Fibroblast of the aortic adventitia (primary cell): ENCODE results near the gene GCNT1. TPM values are rescaled to one million over a fixed set of nuclear protein-coding genes. Genes with fewer than 3 reads are reported as not detected.

Experiments
- DNase-seq: peaks from one replicate; pipeline ENCODE4 v3.0.0-alpha.2; 2010; ENCODE audit warnings: low read depth
- H3K4me3 ChIP-seq: 2 replicates; pipeline ENCODE4 v1.5.1; 2011; ENCODE audit warnings: low read depth, mild to moderate bottlenecking, control low read depth, low read length, moderate library complexity
- total RNA-seq: library from RNA; depleted of rRNA; stranded (reverse); fragments of >200 nt; gene quantifications from 2 replicates; pipeline ENCODE4 v1.2.3, GENCODE V29; 2012; ENCODE audit warnings: low replicate concordance
- TF ChIP-seq, protein P1 (sequence below): IDR thresholded peaks from 2 replicates; pipeline ENCODE4 v1.5.1; 2011; ENCODE audit warnings: mild to moderate bottlenecking, low read length, control low read depth, inconsistent platforms; ENCODE audit not compliant: insufficient read depth

Gene GCNT1
- total RNA-seq, 1 donor, result 18.0 TPM

DNA sequence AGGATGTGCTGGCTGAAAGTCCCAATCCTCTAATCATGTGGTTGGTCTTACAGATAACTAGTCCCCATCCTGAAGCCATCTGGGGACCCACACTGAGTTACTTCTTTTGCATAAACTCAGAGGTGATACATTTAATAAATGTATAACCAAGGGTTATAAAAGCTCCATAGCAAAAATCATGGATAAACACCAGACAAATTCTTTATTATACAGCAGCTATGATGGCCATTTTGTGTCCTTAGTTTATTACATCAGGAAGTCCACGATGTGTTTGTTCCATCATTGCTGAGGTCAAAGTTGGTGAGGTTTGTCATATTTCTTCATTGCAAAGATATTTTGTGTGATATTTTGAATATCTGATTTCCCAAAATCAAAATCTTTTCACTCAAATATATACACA lies 80.2 kb downstream of the GCNT1 start:
- TF ChIP-seq, protein P1, sequence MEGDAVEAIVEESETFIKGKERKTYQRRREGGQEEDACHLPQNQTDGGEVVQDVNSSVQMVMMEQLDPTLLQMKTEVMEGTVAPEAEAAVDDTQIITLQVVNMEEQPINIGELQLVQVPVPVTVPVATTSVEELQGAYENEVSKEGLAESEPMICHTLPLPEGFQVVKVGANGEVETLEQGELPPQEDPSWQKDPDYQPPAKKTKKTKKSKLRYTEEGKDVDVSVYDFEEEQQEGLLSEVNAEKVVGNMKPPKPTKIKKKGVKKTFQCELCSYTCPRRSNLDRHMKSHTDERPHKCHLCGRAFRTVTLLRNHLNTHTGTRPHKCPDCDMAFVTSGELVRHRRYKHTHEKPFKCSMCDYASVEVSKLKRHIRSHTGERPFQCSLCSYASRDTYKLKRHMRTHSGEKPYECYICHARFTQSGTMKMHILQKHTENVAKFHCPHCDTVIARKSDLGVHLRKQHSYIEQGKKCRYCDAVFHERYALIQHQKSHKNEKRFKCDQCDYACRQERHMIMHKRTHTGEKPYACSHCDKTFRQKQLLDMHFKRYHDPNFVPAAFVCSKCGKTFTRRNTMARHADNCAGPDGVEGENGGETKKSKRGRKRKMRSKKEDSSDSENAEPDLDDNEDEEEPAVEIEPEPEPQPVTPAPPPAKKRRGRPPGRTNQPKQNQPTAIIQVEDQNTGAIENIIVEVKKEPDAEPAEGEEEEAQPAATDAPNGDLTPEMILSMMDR, result no peak
- no peak overlapping the region for H3K4me3 ChIP-seq

DNA sequence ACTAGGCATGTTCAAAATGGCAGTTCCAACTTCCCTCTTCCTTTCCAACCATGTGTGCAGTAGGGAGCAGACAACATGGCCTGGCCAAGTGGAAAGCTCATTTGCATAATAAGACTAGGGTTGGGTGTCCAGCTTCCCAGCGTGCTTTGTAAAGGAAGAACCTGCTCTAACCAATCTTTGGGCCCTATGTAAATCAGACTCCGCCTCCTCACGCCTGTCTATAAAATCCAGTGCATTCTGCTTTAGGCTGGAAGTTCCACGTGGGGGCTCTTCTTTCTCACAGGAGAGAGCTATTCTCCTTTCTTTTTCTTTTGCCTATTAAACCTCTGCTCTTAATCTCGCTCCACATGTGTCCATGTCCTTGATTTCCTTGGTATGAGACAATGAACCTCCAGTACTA lies 83.4 kb downstream of the GCNT1 start:
- TF ChIP-seq, protein P1, result no peak
- no peak overlapping the region for H3K4me3 ChIP-seq
- DNase-seq, result no peak

More for the DNA sequence above, 80.2 kb downstream of the GCNT1 start:
- DNase-seq, result no peak

DNA sequence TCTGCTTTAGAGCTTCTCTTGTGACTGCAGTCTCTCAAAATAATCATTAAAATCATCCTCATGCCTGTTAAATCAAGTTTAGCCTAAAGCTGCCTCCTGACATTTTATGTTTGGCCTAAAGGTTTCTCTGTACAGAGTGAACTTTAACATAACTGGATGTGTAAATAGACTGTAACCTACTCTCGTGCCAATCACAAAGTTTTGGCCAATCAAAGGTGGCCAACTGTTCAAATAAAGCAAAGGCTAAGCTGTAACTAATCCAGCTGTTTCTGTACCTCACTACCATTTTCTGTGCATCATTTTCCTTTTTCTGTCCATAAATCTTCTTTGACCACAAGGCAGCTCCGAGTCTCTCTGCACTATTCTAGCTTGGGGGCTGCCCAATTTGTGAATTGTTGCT lies 86.2 kb downstream of the GCNT1 start:
- no peak overlapping the region for H3K4me3 ChIP-seq
- TF ChIP-seq, protein P1, result no peak
- DNase-seq, result no peak

DNA sequence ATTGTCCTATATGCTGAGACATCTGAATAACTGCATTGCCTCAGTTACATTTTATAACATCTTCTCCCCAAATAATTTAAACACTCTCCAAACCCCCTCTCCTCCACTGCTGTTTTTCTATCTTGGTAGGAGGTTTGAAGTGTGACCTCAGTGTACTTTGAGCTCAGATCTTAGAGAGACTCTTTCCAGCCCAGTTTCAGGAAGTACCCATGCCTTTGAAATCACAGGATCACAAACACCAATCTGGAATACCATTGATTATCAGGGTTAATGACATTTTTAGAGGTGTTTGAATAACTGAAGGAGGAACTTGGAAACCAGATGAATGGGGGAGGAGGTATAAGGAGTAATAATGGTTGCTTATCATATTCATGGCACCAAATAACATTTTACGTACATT lies 93.2 kb downstream of the GCNT1 start:
- TF ChIP-seq, protein P1, result no peak
- H3K4me3 ChIP-seq, result no peak overlapping the region
- DNase-seq, result no peak

DNA sequence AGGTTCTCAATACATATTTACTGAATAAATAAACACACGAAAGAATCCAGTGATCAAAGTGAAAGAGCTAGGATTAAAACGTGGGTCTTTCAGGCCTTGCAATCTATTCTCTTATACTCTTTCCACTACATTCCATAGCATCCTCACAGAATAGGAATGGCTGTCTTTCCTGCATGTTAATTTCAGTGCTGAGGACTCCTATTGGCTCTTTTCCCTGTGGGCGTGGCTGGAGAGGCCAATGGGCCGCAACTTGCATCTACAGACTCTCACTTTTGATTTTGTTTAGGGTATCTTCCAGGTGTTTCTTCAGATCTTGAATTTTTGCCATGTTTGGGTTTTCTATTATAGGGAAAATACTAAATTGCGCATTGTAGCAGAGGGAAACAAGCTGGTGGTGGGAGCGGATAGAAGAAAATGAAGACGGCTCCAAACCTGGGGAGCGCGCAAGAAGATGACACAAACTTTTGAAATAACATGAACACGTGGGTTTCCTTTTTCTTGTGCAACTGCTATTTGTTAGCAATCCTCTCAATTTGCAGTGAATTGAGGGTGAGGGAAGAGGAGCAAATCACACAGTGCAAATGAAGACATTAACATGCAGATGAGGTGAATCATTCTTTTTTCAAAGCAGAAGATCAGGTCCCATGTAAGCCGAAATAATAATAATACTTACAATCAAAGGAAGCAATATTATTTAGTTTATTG lies 93.9 kb downstream of the GCNT1 start:
- TF ChIP-seq, protein P1, result no peak
- DNase-seq, result no peak
- H3K4me3 ChIP-seq, result no peak overlapping the region

DNA sequence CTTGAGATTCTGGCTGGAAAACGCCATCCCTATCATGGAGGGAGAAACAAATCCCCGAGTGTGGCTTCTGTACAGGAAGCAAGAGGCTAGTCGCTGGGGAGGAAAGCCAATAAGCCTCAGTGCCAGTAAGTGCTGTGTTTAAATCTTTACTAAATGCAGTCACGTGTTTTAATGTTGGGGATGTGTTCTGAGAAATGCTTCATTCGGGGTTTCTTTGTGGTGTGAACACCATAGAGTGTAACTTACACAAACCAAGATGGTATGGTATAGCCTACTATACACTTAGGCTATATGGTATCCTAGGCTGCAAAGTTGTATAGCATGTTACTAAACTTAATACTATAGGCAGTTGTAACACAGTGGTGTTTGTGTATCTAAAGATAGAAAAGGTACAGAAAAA lies 94.7 kb downstream of the GCNT1 start:
- TF ChIP-seq, protein P1, result no peak
- DNase-seq, result no peak
- H3K4me3 ChIP-seq, result no peak overlapping the region

Other genes with a start within 250 kb of the GCNT1 start
- gene RFK, start 64.8 kb upstream of the GCNT1 start, total RNA-seq, result 9.6 and 28.7 TPM in 2 replicates